Measurements from ENCODE around the gene XRCC2.

The XRCC2 gene

GRCh38 chr7:152608208-152608607 lies 67.7 kb downstream of the XRCC2 start:
- DNase-seq: no peak

DNA sequence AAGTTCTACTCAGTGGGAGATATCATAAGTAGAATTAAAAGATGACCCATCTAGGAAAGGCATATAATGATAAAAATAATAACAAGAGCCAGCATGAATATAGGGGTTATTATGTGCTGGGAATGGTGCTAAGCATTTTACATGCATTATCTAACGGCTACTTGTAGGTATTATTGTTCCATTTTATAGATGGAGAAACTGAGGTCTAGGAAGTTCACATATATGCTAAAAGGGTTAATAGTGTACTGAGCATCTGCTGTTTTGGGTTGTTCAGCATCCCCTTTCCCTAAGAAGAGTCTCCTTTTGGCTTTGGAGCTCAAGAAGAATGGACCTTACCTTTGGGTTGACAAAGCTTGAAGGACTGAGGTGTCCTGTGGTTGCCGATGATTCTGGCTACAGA lies 68.9 kb downstream of the XRCC2 start:
- no peak for DNase-seq

- DNase-seq: no peak
Observed at GRCh38 chr7:152602962-152603361, 73.0 kb downstream of the XRCC2 start.

DNA sequence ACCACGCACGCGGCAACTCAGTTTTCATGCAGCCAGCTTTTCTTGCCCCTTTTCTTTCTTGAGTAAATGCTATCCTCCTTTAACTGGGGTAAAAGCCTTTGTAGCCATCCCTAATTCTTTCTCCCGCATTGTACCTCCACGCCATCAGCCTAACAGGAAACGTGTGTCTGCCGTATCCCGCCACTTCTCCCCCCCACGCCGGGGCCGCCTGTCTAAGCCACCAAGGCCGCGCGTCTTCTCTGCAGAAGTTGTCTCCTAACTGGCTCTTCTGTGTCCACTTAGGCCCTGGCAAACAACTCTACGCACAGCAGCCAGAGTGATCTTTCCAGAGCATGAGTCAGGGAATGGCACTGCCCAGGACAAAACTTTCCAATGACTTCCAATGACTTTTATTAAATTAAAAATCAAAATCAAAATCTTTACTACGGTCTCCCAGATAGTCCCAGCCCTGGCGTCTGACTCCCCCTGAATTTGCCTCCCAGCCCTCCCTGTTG lies 74.6 kb downstream of the XRCC2 start:
- DNase-seq: no peak

GRCh38 chr7:152600266-152600665 lies 75.7 kb downstream of the XRCC2 start:
- no peak for DNase-seq

- DNase-seq: no peak
Observed at GRCh38 chr7:152597507-152597906, 78.4 kb downstream of the XRCC2 start.

GRCh38 chr7:152596824-152597223 lies 79.1 kb downstream of the XRCC2 start:
- no peak for DNase-seq

Data from DMS53 (cell line).